ENCODE results near the gene PARM1. TPM values are rescaled to one million over a fixed set of nuclear protein-coding genes. Genes with fewer than 3 reads are reported as not detected.

PARM1 gene
- total and polyA plus RNA-seq, 2 of the 4 experiments (the other 2 are of a cell fraction), result 0.07 to 0.18 TPM

DNA sequence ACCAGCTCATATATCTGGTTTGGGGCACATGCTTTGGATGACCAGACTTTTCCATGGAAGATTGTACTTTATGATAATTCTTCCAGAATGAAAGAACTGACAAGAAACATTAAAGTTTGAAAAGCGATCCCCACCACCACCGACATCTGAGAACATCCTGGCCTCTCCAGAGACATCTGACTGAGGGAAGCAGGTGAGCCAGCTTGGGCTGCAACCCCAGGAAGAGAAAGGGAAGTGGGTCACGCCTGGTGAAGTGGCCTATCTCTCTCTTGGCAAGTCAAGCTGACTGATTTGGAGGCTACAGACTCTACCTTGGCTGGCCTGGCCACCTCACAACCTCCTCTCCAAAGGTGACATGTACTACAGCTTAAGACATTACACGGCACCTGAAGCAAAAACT is 20.7 kb downstream of the PARM1 start:
- H4K8ac ChIP-seq (ENCODE audit: low read depth in 2 of 2, low read length in 2 of 2), result no peak overlapping the region
- intact Hi-C loops (cut with micrococcal nuclease), result no loop called here
- peaks cover 2% of the 10 kb centered on the region; the same call in 1 of the 2 replicates for H3K27me3 ChIP-seq (ENCODE audit: control insufficient read depth, insufficient read depth, low read length)
- no peak overlapping the region for H3K9ac ChIP-seq (ENCODE audit: low read depth, low read length)
- no peaks in the 10 kb centered on the region for H3K4me1 ChIP-seq (ENCODE audit: control insufficient read depth, insufficient read depth, low read length)
- TF ChIP-seq RAD21 (IDR thresholded peaks at IDR 0.05; ENCODE audit: low read length) (no peak), ELK1 (IDR thresholded peaks at IDR 0.05; ENCODE audit: borderline replicate concordance, low read depth, low read length) (no peak), MXI1 (IDR thresholded peaks at IDR 0.05; ENCODE audit: borderline replicate concordance, low read depth, low read length) (no peak), RCOR1 (IDR thresholded peaks at IDR 0.05; ENCODE audit: insufficient replicate concordance, low read length) (no peak), MAFK (IDR thresholded peaks at IDR 0.05; ENCODE audit: low read depth, low read length) (no peak), NFE2L2 (IDR thresholded peaks at IDR 0.05; ENCODE audit: low read depth, low read length) (no peak), FOS (IDR thresholded peaks at IDR 0.05; ENCODE audit: low read depth, low read length) (no peak), SMC3 (IDR thresholded peaks at IDR 0.05; ENCODE audit: low read depth, low read length) (no peak), CEBPB (IDR thresholded peaks at IDR 0.05; ENCODE audit: low read depth, low read length) (no peak), RFX5 (IDR thresholded peaks at IDR 0.05; ENCODE audit: low read depth, low read length) (no peak), POLR2A (IDR thresholded peaks at IDR 0.05; ENCODE audit: low read depth, low read length) (no peak), MAZ (IDR thresholded peaks at IDR 0.05; ENCODE audit: borderline replicate concordance, low read depth, low read length) (no peak), USF2 (IDR thresholded peaks at IDR 0.05; ENCODE audit: low read depth, low read length) (no peak), BHLHE40 (IDR thresholded peaks at IDR 0.05; ENCODE audit: low read depth, low read length) (no peak), CHD1 (IDR thresholded peaks at IDR 0.05; ENCODE audit: low read depth, low read length) (no peak)
- TF ChIP-seq, protein P1, sequence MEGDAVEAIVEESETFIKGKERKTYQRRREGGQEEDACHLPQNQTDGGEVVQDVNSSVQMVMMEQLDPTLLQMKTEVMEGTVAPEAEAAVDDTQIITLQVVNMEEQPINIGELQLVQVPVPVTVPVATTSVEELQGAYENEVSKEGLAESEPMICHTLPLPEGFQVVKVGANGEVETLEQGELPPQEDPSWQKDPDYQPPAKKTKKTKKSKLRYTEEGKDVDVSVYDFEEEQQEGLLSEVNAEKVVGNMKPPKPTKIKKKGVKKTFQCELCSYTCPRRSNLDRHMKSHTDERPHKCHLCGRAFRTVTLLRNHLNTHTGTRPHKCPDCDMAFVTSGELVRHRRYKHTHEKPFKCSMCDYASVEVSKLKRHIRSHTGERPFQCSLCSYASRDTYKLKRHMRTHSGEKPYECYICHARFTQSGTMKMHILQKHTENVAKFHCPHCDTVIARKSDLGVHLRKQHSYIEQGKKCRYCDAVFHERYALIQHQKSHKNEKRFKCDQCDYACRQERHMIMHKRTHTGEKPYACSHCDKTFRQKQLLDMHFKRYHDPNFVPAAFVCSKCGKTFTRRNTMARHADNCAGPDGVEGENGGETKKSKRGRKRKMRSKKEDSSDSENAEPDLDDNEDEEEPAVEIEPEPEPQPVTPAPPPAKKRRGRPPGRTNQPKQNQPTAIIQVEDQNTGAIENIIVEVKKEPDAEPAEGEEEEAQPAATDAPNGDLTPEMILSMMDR (conservative IDR thresholded peaks at IDR 0.05; ENCODE audit: low read depth, low read length), result no peak
- H3K18ac ChIP-seq (ENCODE audit: low read depth, low read length), result no peak overlapping the region
- POLR2A ChIA-PET (ENCODE audit: unreplicated experiment), result no interaction called here
- H3K4ac ChIP-seq (ENCODE audit: low read depth, low read length), result no peak overlapping the region
- no peak overlapping the region for H3K14ac ChIP-seq (replicated peaks; ENCODE audit: low read depth, low read length)
- H3K23ac ChIP-seq (ENCODE audit: low read depth, low read length), result no peak overlapping the region
- no peak overlapping the region for H3K27ac ChIP-seq (ENCODE audit: insufficient read depth, low read length)
- H4K91ac ChIP-seq (ENCODE audit: insufficient read depth, low read depth, low read length), result no peak overlapping the region
- H3K4me2 ChIP-seq (ENCODE audit: low read depth, low read length), result no peak overlapping the region
- H2AFZ ChIP-seq (replicated peaks; ENCODE audit: low read length, poor library complexity), result no peak overlapping the region
- H3K79me1 ChIP-seq (ENCODE audit: low read depth in 1 of 2, low read length in 2 of 2), result no peaks in the 10 kb centered on the region
- no peak overlapping the region for H2BK120ac ChIP-seq (ENCODE audit: low read depth, low read length)
- no TSS peak for BruUV-seq (replicated peaks)
- no peaks in the 10 kb centered on the region for H3K36me3 ChIP-seq (ENCODE audit: control insufficient read depth, insufficient read depth, low read length)
- H3K9me1 ChIP-seq (ENCODE audit: insufficient read depth, low read length), result no peaks in the 10 kb centered on the region
- H2AK5ac ChIP-seq (ENCODE audit: low read depth, low read length), result no peak overlapping the region
- no peaks in the 10 kb centered on the region for H3K9me3 ChIP-seq (ENCODE audit: control insufficient read depth, insufficient read depth, low read length)
- DNase-seq (no peak), ATAC-seq (ENCODE audit: low read depth) (no peak)
- H4K5ac ChIP-seq (ENCODE audit: low read depth, low read length), result no peak overlapping the region
- dilution Hi-C loops (cut with HindIII; ENCODE audit: low sequenced_read_pairs, unreplicated experiment), result no loop called here
- CTCF ChIA-PET, result no interaction called here
- no peak overlapping the region for H2BK20ac ChIP-seq (ENCODE audit: low read depth, low read length)
- H3K56ac ChIP-seq (ENCODE audit: extremely low read depth, insufficient read depth, low read length), result no peak overlapping the region
- H2BK5ac ChIP-seq (ENCODE audit: low read depth, low read length, poor library complexity, severe bottlenecking), result no peak overlapping the region
- H2BK15ac ChIP-seq (ENCODE audit: low read depth, low read length), result no peak overlapping the region
- no peak overlapping the region for H3K4me3 ChIP-seq (ENCODE audit: insufficient read depth, low read depth, low read length)
- H4K20me1 ChIP-seq (ENCODE audit: insufficient read depth, low read length), result no peaks in the 10 kb centered on the region
- no peak overlapping the region for H2AK9ac ChIP-seq (replicated peaks; ENCODE audit: low read depth, low read length, poor library complexity)
- in situ Hi-C loops (cut with MboI; ENCODE audit: low sequenced_read_pairs), result no loop called here
- no CpG with 5 or more reads among the region's 4 CpGs for WGBS, 2 experiments (ENCODE audit: extremely low coverage in 2 of 2, insufficient read length in 1 of 2)
